GM08714 (cell line): ENCODE data around the gene ATP11A.
"Not testable (repeated sequence)": the region's sequence is repeated elsewhere in the genome, so short reads cannot be mapped to it uniquely, and the experiment has no call there.

ENCODE experiments used
- H3K4me3 ChIP-seq: fragments of 200-500 bp; sonication (Bioruptor generic); 2 replicates; pipeline ENCODE4 v1.5.1; 2014; ENCODE audit warnings: mild to moderate bottlenecking, low read length, inconsistent platforms
- ZNF274 ChIP-seq: IDR thresholded peaks from 2 replicates; pipeline ENCODE4 v1.6.1; 2012; ENCODE audit warnings: mild to moderate bottlenecking, low read depth, low read length

ATP11A gene

DNA sequence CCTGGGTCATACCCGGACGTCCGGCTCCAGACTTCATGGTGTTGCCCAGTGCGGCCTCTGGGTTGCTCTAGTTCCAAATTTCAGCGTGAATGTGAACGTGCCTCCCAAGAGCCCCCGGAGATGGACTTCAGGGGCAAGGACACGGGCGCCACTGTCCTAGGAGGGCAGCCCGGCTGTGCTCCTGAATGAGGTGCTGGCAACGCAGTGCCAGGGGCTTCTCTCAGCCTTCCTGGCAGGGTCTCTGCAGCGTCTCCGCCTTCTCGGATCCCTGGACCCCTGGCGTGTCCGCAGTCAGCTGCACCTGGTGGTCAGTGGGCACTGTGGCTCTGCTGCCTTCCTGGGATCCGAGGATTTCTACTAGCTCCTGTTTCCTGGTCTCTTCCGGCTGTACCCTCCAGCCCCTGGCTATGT lies 177.5 kb downstream of the ATP11A start:
- no peak overlapping the region for H3K4me3 ChIP-seq
- TF ChIP-seq ZNF274 = no peak

GRCh38 chr13:112868308-112868707 lies 178.5 kb downstream of the ATP11A start:
- no peak overlapping the region for H3K4me3 ChIP-seq
- TF ChIP-seq ZNF274 = no peak

- TF ChIP-seq ZNF274 = no peak
- no peak overlapping the region for H3K4me3 ChIP-seq
Observed at GRCh38 chr13:112869202-112870050, 179.6 kb downstream of the ATP11A start.

GRCh38 chr13:112870051-112870331 lies 180.2 kb downstream of the ATP11A start:
- no peak overlapping the region for H3K4me3 ChIP-seq
- TF ChIP-seq ZNF274 = no peak

- no peak for TF ChIP-seq ZNF274
- no peak overlapping the region for H3K4me3 ChIP-seq
Observed at GRCh38 chr13:112870737-112871287, 181.0 kb downstream of the ATP11A start.

DNA sequence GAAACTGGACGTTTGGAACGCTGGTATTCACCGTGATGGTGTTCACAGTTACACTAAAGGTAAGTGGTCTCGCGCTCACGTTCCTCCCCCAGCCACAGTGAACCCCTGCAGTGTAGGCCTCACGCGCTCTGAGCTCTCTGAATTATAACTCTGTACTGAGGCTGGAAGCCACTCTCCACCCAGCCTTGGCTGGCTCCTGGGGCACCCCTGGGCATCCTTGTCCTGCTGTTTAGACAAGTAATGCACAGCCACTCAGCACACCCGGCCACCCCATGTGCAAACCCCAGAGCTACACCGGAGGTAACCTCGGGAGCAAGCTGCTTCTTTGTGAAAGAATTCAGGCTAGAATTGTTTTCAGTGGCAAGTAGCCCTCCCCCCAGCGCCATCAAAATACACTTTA lies 181.9 kb downstream of the ATP11A start:
- H3K4me3 ChIP-seq = no peak overlapping the region
- TF ChIP-seq ZNF274 = no peak

DNA sequence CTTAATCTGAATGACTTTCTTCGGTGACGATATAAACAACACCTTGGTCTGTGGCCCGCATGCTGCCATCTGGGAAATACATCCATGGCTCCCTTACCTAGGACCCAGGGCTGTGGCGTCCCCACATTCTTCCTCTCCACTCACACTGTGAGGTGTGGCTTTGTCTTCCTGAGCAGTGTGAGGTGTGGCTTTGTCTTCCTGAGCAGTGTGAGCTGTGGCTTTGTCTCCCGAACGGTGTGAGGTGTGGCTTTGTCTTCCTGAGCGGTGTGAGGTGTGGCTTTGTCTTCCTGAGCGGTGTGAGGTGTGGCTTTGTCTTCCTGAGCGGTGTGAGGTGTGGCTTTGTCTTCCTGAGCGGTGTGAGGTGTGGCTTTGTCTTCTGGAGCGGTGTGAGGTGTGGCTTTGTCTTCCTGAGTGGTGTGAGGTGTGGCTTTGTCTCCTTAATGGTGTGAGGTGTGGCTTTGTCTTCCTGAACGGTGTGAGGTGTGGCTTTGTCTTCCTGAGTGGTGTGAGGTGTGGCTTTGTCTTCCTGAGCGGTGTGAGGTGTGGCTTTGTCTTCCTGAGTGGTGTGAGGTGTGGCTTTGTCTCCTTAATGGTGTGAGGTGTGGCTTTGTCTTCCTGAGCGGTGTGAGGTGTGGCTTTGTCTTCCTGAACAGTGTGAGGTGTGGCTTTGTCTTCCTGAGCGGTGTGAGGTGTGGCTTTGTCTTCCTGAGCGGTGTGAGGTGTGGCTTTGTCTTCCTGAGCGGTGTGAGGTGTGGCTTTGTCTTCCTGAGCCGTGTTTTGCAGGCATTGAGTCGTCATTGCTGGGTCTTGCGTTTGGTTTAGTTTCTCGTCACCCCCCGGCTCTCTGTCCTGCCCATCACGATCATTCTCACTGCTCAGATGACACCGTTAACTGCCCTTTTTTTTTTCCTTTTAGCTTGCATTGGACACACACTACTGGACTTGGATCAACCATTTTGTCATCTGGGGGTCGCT lies 183.1 kb downstream of the ATP11A start:
- not testable (repeated sequence) for H3K4me3 ChIP-seq

DNA sequence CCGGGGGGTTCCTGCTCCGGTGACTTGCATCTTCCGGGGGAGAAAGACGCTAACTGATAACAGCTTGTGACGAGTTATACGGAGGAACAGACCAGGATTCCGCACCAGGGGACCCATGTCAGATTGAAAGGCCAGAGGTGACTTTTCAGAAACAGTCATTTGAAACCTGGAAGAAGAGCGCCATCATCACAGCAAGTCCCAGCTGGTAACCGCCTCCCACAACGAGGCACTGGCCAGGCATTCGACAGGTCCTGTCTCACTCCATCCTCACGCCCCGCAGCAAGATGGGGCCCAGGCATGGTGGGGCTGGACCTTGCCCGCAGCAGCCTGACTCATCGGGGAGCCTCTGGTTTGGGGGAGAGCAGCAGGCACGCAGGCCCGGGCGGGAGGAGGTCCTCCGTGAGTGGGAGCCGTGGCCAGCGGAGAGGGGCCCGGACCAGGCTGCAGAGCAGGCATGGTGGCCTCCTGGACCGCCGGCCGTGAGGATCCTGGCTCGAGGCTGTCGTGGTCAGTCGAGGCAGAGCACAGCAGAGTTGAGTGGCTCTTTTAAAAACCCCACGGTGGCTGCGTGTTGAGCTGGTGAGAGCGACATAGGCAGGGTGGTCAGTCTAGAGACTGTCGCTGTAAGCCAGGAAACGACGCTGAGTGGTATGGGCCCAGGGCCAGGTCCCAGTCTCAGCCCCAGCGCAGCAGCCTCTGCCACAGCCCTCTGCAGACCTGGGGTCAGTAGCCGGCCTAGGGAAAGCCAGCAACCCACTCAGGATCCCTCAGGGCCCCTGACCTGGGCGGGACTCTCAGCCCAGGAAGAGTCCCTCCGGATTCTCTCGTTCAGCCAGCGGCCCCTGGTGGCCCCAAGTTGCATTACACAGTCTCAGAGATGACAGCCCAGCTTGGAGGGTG lies 184.3 kb downstream of the ATP11A start:
- H3K4me3 ChIP-seq = no peak overlapping the region
- no peak for TF ChIP-seq ZNF274

- no peak for TF ChIP-seq ZNF274
Observed at GRCh38 chr13:112874751-112875300, 185.0 kb downstream of the ATP11A start.

GRCh38 chr13:112875627-112876026 lies 185.8 kb downstream of the ATP11A start:
- H3K4me3 ChIP-seq = no peak overlapping the region
- no peak for TF ChIP-seq ZNF274

More at GRCh38 chr13:112874751-112875300, 185.0 kb downstream of the ATP11A start:
- H3K4me3 ChIP-seq = no peak overlapping the region

DNA sequence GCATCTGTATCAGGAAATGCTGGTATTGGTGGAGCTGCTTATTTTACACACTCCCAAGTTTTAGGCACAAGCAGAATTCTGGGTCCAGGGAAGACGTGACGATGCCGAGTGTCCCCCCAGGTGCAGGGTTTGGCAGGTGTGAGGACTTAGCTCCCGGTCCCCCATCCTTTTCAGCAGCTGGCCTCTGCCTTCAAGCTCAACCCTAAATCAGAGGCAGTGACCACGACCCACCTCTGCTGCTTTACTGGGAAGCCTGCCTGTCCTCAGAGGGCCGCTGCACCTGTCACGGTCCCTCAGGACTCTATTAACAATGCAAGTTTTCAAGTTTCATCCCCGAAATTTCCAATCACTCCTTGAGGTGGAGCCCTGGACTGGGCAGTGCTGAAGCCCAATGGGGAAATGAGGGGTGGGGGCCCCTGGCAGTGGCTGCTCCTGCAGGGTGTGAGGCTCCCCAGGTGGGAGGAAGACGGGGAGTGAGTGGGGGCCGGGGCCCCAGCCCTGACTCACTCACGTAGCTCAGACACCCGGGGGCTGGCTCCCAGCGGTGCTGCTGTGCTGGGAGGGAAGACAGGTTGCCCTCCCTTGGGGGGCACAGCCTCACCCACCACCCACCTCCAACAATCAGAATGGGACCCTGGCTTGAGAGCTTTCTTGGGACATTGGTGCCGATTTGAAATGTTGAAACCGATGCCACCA lies 186.6 kb downstream of the ATP11A start:
- H3K4me3 ChIP-seq = no peak overlapping the region
- TF ChIP-seq ZNF274 = no peak

- TF ChIP-seq ZNF274 = no peak
- no peak overlapping the region for H3K4me3 ChIP-seq
Observed at GRCh38 chr13:112877066-112877465, 187.2 kb downstream of the ATP11A start.

DNA sequence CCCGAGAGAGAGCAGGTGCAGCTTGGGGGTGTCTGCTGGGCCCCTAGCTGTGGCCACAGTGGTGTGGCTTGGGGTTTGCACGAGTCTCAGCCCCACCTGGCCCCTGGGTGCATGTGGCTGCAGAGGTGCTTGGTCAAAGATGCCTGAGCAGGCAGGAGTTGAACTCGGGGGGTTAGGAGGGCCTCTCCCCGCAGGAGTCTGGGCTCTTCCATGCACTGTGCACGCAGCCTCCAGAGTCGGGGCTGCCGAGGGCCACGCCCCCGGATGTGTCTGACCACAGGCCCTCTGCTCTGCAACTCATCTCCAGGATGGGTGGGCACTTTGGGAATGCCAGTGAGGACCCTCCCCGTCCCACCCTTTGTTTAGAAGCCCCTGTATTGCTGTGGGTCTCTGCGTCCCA lies 187.7 kb downstream of the ATP11A start:
- H3K4me3 ChIP-seq = no peak overlapping the region
- TF ChIP-seq ZNF274 = no peak
